ENCODE data around the gene POLE4.

POLE4 gene

DNA sequence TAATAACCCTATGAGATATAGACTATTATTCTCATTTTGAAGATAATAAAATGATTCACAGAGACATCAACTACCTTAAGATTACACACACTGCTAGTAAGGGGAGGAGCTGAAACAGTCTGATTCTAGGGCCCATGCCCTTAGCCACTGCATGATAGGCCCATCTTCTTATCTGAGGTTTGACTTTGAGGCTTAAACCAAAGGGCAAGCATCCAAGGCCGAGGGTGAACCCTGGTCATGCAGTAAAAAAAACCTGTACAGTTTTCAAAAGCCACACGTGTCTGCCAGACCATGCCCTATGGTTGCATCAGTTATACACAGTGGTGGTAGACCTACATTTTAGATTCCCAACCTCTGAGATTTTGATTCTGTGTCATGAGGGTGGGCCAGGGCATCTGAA lies 44.8 kb downstream of the POLE4 start:
- DNase-seq: no peak

DNA sequence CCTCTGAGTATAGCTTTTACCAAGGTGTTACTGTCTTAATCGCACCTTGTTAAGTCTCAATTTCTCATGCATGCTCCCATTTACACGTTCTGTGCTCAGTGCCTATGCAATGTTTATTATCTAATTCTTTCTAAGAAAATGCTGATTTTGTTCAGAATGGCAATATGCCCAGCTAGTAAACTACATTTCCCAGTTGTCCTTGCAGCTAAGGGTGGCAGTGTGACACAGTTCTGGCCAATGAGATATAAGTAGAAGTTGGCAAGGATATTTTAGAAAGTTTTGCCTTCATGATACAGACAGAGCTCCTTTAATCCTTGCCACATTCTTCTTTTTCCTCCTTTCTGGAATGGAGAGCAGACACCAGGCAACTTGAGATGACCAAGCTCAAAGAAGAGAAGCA lies 45.3 kb downstream of the POLE4 start:
- no peak for DNase-seq

GRCh38 chr2:75006041-75006440 lies 47.6 kb downstream of the POLE4 start:
- no peak for DNase-seq

DNA sequence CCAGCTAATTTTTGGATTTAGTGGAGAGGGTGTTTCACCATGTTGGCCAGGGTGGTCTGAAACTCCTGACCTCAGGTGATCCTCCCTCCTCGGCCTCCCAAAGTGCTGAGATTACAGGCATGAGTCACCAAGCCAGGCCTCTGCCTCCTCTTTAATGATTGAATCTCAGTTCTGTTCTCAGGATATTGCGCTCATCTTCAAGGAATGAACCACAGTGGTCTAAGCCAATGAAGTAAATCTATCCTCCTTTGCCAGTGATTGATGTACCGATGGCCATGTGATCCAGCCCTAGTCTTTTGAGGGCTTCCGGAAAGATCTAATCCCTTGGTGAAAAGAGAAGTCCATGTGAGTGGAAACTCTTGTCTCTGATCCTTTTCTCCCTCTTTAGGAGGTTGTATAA lies 48.6 kb downstream of the POLE4 start:
- DNase-seq: no peak

DNA sequence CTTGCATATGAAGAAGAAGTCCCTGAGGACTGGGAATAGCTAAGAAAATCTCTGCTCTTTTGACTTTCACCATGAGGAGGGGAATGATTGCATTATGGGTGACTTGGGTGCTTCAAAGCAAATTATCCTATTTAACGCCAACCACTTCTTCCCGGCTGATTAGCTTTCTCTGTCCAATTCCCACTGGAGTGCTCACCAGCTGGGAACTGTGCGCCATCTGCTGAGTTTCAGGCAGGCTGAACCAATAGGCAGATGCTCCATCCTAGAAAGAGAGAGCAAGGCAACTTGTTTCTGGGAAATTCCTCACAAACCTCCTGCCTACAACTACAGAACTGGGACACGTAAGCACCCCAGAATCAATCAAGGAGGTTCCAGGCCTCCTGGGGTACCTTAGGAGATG lies 49.4 kb downstream of the POLE4 start:
- DNase-seq: no peak

GRCh38 chr2:75010571-75010970 lies 52.1 kb downstream of the POLE4 start:
- no peak for DNase-seq

GRCh38 chr2:75012080-75012479 lies 53.6 kb downstream of the POLE4 start:
- no peak for DNase-seq

GRCh38 chr2:75018162-75018561 lies 59.7 kb downstream of the POLE4 start:
- DNase-seq: no peak

All from activated effector memory CD4-positive, alpha-beta T cell treated with anti-CD3 and anti-CD28 coated beads, Interleukin-2, amount 50 U/mL, for 16 hours (primary cell).